ENCODE results near the gene PRUNE2.

GRCh38 chr9:76610011-76610352 is 295.9 kb downstream of the PRUNE2 start:
- TF ChIP-seq CTCF (IDR thresholded peaks at IDR 0.05; ENCODE audit: low read depth, low read length, poor library complexity, severe bottlenecking) (no peak), EZH2phosphoT487 (IDR thresholded peaks at IDR 0.05; ENCODE audit: borderline replicate concordance, low read length) (no peak)
